Esophagus muscularis mucosa (tissue), 4 donors: Measurements from ENCODE around the gene TTC39C. TPM values are rescaled to one million over a fixed set of nuclear protein-coding genes. Genes with fewer than 3 reads are reported as not detected.
A peak's percentile ranks its signal among the peaks of the same experiment; 100 is the strongest.

ENCODE experiments used
- DNase-seq: peaks from one replicate; pipeline ENCODE4 v3.0.0-alpha.2; 2017; ENCODE audit errors: extremely low spot score
- H3K27ac ChIP-seq, 4 donors: fragments of 200-600 bp; sonication (generic); replicated peaks in 1 of 4; 1 replicate in 3 of 4; 2 replicates in 1 of 4; pipeline ENCODE4 v1.5.1; 2016 to 2019; ENCODE audit warnings: mild to moderate bottlenecking in 1 of 4
- H3K27me3 ChIP-seq, 4 donors: fragments of 200-600 bp; sonication (generic); one replicate each; pipeline versions ENCODE4 v1.5.1 to v1.6.0; 2016 to 2019
- H3K36me3 ChIP-seq, 4 donors: fragments of 200-600 bp; sonication (generic); one replicate each; pipeline ENCODE4 v1.5.1; 2016 to 2019
- H3K4me1 ChIP-seq, 4 donors: fragments of 200-600 bp; sonication (generic); one replicate each; pipeline ENCODE4 v1.5.1; 2016 to 2019
- H3K4me3 ChIP-seq, 4 donors: fragments of 200-600 bp; sonication (generic); 1 replicate in 2 of 4; 2 replicates in 2 of 4; pipeline ENCODE4 v1.5.1; 2016 to 2019; ENCODE audit warnings: mild to moderate bottlenecking in 4 of 4, moderate library complexity in 1 of 4
- H3K9me3 ChIP-seq, 4 donors: fragments of 200-600 bp; sonication (generic); 1 replicate in 3 of 4; 2 replicates in 1 of 4; pipeline ENCODE4 v1.5.1; 2016 to 2019
- CTCF ChIP-seq, 3 experiments: fragments of 200-600 bp in 2 of 3; fragments of 450-650 bp in 1 of 3; sonication (generic) in 2 of 3; IDR thresholded peaks; one replicate each; pipeline ENCODE4 v1.5.1; 2017 to 2019; ENCODE audit warnings: antibody characterized with exemption in 3 of 3, mild to moderate bottlenecking in 2 of 3, moderate library complexity in 1 of 3
- EP300 ChIP-seq: sonication (generic); formaldehyde crosslinking; IDR thresholded peaks from one replicate; pipeline ENCODE4 v1.6.1; 2017; ENCODE audit warnings: antibody characterized with exemption
- POLR2A ChIP-seq: fragments of 450-650 bp; IDR thresholded peaks from one replicate; pipeline ENCODE4 v1.6.1; 2017; ENCODE audit warnings: antibody characterized with exemption, moderate library complexity, mild to moderate bottlenecking, low read depth
- POLR2AphosphoS5 ChIP-seq, 2 donors: sonication (generic); formaldehyde crosslinking; IDR thresholded peaks; one replicate each; pipeline ENCODE4 v1.6.1; 2017; ENCODE audit warnings: antibody characterized with exemption in 2 of 2
- WGBS: methylation state at CpG from one replicate; pipeline ENCODE4 v1.1.5; 2018; 5-methylcytosine and 5-hydroxymethylcytosine counted together
- intact Hi-C: fragments of 100-400 bp; cut with DNase I; formaldehyde crosslinking; loops from one replicate; pipeline ENCODE4 v1.15.1; 2023
- total RNA-seq, 4 donors: library from RNA; depleted of rRNA; stranded (reverse); fragments of >200 nt; gene quantifications; one replicate each; pipeline versions ENCODE4 v1.1.0 to v1.2.1, GENCODE V29; 2016

The TTC39C gene
- total RNA-seq, 4 donors from 2014 or later = 32.3 to 45.4 (median 34.8) TPM

- no peak overlapping the region for H3K4me3 ChIP-seq
- intact Hi-C loops = loop anchor here (5.0 kb wide), 4 partner anchors 103 to 488 kb away; partner anchors contain the start of gene TTC39C
- WGBS = 75% methylated on average over 4 of the region's 4 CpGs
Measured at GRCh38 chr18:24114924-24115549, 100.5 kb downstream of the TTC39C start.

GRCh38 chr18:24115628-24116027, 101.1 kb downstream of the TTC39C start:
- TF ChIP-seq CTCF (IDR thresholded peaks at IDR 0.05) (no peak), EP300 (no peak), POLR2AphosphoS5 (IDR thresholded peaks at IDR 0.05) (no peak), POLR2A (no peak)
- H3K9me3 ChIP-seq = no peaks in the 10 kb centered on the region
- H3K36me3 ChIP-seq = peaks cover 0 to 32% (median 7%) of the 10 kb centered on the region in 4 donors
- no peaks in the 10 kb centered on the region for H3K27me3 ChIP-seq
- H3K4me1 ChIP-seq = peaks cover 0 to 4% (median 0%) of the 10 kb centered on the region in 4 donors
- intact Hi-C loops = loop anchor here (5.0 kb wide), 4 partner anchors 103 to 488 kb away; partner anchors contain the start of gene TTC39C
- H3K4me3 ChIP-seq = no peak overlapping the region
- 69% methylated on average over 2 of the region's 2 CpGs for WGBS
- no peak overlapping the region for H3K27ac ChIP-seq
- DNase-seq = no peak

More at GRCh38 chr18:24114924-24115549, 100.5 kb downstream of the TTC39C start:
- no peak overlapping the region for H3K27ac ChIP-seq
- peaks cover 0 to 29% (median 7%) of the 10 kb centered on the region in 4 donors for H3K36me3 ChIP-seq
- peak; percentile 89 for DNase-seq
- H3K27me3 ChIP-seq = no peaks in the 10 kb centered on the region
- no peak for TF ChIP-seq POLR2A
- TF ChIP-seq POLR2AphosphoS5 (IDR thresholded peaks at IDR 0.05) = no peak
- TF ChIP-seq EP300 = no peak
- no peak for TF ChIP-seq CTCF (IDR thresholded peaks at IDR 0.05)
- H3K9me3 ChIP-seq = no peaks in the 10 kb centered on the region
- H3K4me1 ChIP-seq = peaks cover 0 to 4% (median 0%) of the 10 kb centered on the region in 4 donors

GRCh38 chr18:24118750-24119577, 104.4 kb downstream of the TTC39C start:
- 56% methylated on average over 8 of the region's 8 CpGs for WGBS
- H3K9me3 ChIP-seq = no peaks in the 10 kb centered on the region
- TF ChIP-seq CTCF (IDR thresholded peaks at IDR 0.05) (peak; percentile 91 to 97 (median 92)), POLR2AphosphoS5 (IDR thresholded peaks at IDR 0.05) (peak in 1 of 2 donors; percentile 6), POLR2A (no peak)
- H3K27me3 ChIP-seq = no peaks in the 10 kb centered on the region
- H3K36me3 ChIP-seq = peaks cover 0 to 56% (median 9%) of the 10 kb centered on the region in 4 donors
- H3K27ac ChIP-seq = no peak overlapping the region
- H3K4me1 ChIP-seq = peaks cover 0 to 4% (median 0%) of the 10 kb centered on the region in 4 donors
- intact Hi-C loops = loop anchor here (5.0 kb wide), 4 partner anchors 107 to 492 kb away; partner anchors contain the start of gene TTC39C
- H3K4me3 ChIP-seq = no peak overlapping the region
- DNase-seq = peak; percentile 92

- no peaks in the 10 kb centered on the region for H3K27me3 ChIP-seq
- peaks cover 0 to 53% (median 11%) of the 10 kb centered on the region in 4 donors for H3K36me3 ChIP-seq
- 94% methylated on average over 4 of the region's 4 CpGs for WGBS
- H3K9me3 ChIP-seq = no peaks in the 10 kb centered on the region
- DNase-seq = no peak
- no peak for TF ChIP-seq CTCF (IDR thresholded peaks at IDR 0.05)
- no peak for TF ChIP-seq POLR2AphosphoS5 (IDR thresholded peaks at IDR 0.05)
- no peak for TF ChIP-seq EP300
- no peak for TF ChIP-seq POLR2A
- no peak overlapping the region for H3K4me3 ChIP-seq
- H3K4me1 ChIP-seq = peaks cover 0 to 4% (median 0%) of the 10 kb centered on the region in 4 donors
- intact Hi-C loops = no loop called here
- no peak overlapping the region for H3K27ac ChIP-seq
Measured at GRCh38 chr18:24120676-24121075, 106.1 kb downstream of the TTC39C start.
